NT2/D1 (cell line): ENCODE results near the gene MFSD6.

Experiments
- DNase-seq: peaks from one replicate; pipeline ENCODE4 v3.0.0-alpha.2; 2011; ENCODE audit warnings: low read depth, low spot score
- H3K27me3 ChIP-seq: 2 replicates; pipeline ENCODE4 v1.6.0; 2011; ENCODE audit warnings: mild to moderate bottlenecking; ENCODE audit not compliant: insufficient read length, insufficient read depth
- H3K36me3 ChIP-seq: 2 replicates; pipeline ENCODE4 v1.6.1; 2011; ENCODE audit warnings: mild to moderate bottlenecking, low read length, mixed read lengths; ENCODE audit not compliant: insufficient read depth, insufficient read length
- H3K4me1 ChIP-seq: 2 replicates; pipeline ENCODE4 v1.5.1; 2011; ENCODE audit not compliant: insufficient read depth, insufficient read length
- H3K4me3 ChIP-seq: 2 replicates; pipeline ENCODE4 v1.5.1; 2011; ENCODE audit warnings: low read depth; ENCODE audit not compliant: insufficient read length
- H3K9ac ChIP-seq: 2 replicates; pipeline ENCODE4 v1.6.0; 2011; ENCODE audit warnings: low read depth; ENCODE audit not compliant: insufficient read length
- H3K9me3 ChIP-seq: 2 replicates; pipeline ENCODE4 v1.5.1; 2011; ENCODE audit warnings: mild to moderate bottlenecking, low read length; ENCODE audit not compliant: insufficient read depth
- SUZ12 ChIP-seq: IDR thresholded peaks from 2 replicates; pipeline ENCODE4 v1.6.1; 2011; ENCODE audit not compliant: insufficient read length, insufficient read depth; ENCODE audit errors: extremely low read depth
- YY1 ChIP-seq: IDR thresholded peaks from 2 replicates; pipeline ENCODE4 v1.6.1; 2011; ENCODE audit not compliant: insufficient read length, insufficient read depth
- ZNF274 ChIP-seq: IDR thresholded peaks from 2 replicates; pipeline ENCODE4 v1.6.1; 2011; ENCODE audit warnings: mild to moderate bottlenecking, low read depth, low read length

Gene MFSD6

GRCh38 chr2:190526105-190526750 lies 118.1 kb downstream of the MFSD6 start:
- Histone ChIP-seq H3K9me3 (no peaks in the 10 kb centered on the region), H3K36me3 (peaks cover 2% of the 10 kb centered on the region), H3K27me3 (no peaks in the 10 kb centered on the region), H3K4me1 (peaks cover 6% of the 10 kb centered on the region), H3K4me3 (no peak overlapping the region), H3K9ac (no peak overlapping the region)
- TF ChIP-seq SUZ12 (no peak), ZNF274 (no peak), YY1 (no peak)
- no peak for DNase-seq

GRCh38 chr2:190527214-190527613 lies 119.1 kb downstream of the MFSD6 start:
- H3K4me3 ChIP-seq: no peak overlapping the region
- no peak for DNase-seq
- TF ChIP-seq ZNF274 (no peak), YY1 (no peak), SUZ12 (no peak)
- H3K9me3 ChIP-seq: no peaks in the 10 kb centered on the region
- peaks cover 2% of the 10 kb centered on the region for H3K36me3 ChIP-seq
- peaks cover 6% of the 10 kb centered on the region for H3K4me1 ChIP-seq
- no peaks in the 10 kb centered on the region for H3K27me3 ChIP-seq
- H3K9ac ChIP-seq: no peak overlapping the region

- DNase-seq: no peak
- H3K36me3 ChIP-seq: peaks cover 2% of the 10 kb centered on the region
- H3K9ac ChIP-seq: no peak overlapping the region
- H3K27me3 ChIP-seq: no peaks in the 10 kb centered on the region
- no peak for TF ChIP-seq ZNF274
- no peak for TF ChIP-seq SUZ12
- TF ChIP-seq YY1: no peak
- no peak overlapping the region for H3K4me3 ChIP-seq
- no peaks in the 10 kb centered on the region for H3K9me3 ChIP-seq
- H3K4me1 ChIP-seq: peaks cover 6% of the 10 kb centered on the region
Observed at GRCh38 chr2:190527918-190528317, 119.8 kb downstream of the MFSD6 start.

GRCh38 chr2:190528521-190529001 lies 120.4 kb downstream of the MFSD6 start:
- DNase-seq: no peak
- Histone ChIP-seq H3K36me3 (peaks cover 2% of the 10 kb centered on the region), H3K27me3 (no peaks in the 10 kb centered on the region), H3K9me3 (no peaks in the 10 kb centered on the region), H3K4me3 (no peak overlapping the region), H3K9ac (no peak overlapping the region), H3K4me1 (peaks cover 6% of the 10 kb centered on the region)
- TF ChIP-seq ZNF274 (no peak), SUZ12 (no peak), YY1 (no peak)

GRCh38 chr2:190529486-190530247 lies 121.5 kb downstream of the MFSD6 start:
- H3K27me3 ChIP-seq: no peaks in the 10 kb centered on the region
- H3K4me3 ChIP-seq: no peak overlapping the region
- TF ChIP-seq YY1 (no peak), ZNF274 (no peak), SUZ12 (no peak)
- peaks cover 2% of the 10 kb centered on the region for H3K36me3 ChIP-seq
- no peak overlapping the region for H3K9ac ChIP-seq
- H3K9me3 ChIP-seq: no peaks in the 10 kb centered on the region
- peaks cover 9% of the 10 kb centered on the region for H3K4me1 ChIP-seq
- DNase-seq: no peak

GRCh38 chr2:190530248-190530900 lies 122.2 kb downstream of the MFSD6 start:
- Histone ChIP-seq H3K4me1 (peaks cover 9% of the 10 kb centered on the region), H3K4me3 (no peak overlapping the region), H3K36me3 (no peaks in the 10 kb centered on the region), H3K9ac (no peak overlapping the region), H3K9me3 (no peaks in the 10 kb centered on the region), H3K27me3 (no peaks in the 10 kb centered on the region)
- no peak for DNase-seq
- no peak for TF ChIP-seq ZNF274
- no peak for TF ChIP-seq YY1
- no peak for TF ChIP-seq SUZ12

- no peak for DNase-seq
- Histone ChIP-seq H3K9ac (no peak overlapping the region), H3K9me3 (peaks cover 7% of the 10 kb centered on the region; the same call in 1 of the 2 replicates), H3K4me1 (peaks cover 9% of the 10 kb centered on the region), H3K36me3 (no peaks in the 10 kb centered on the region), H3K27me3 (no peaks in the 10 kb centered on the region), H3K4me3 (no peak overlapping the region)
- TF ChIP-seq YY1: no peak
- no peak for TF ChIP-seq SUZ12
- TF ChIP-seq ZNF274: no peak
Observed at GRCh38 chr2:190532581-190532980, 124.4 kb downstream of the MFSD6 start.
